Measurements from ENCODE around the gene SLX4IP. TPM values are rescaled to one million over a fixed set of nuclear protein-coding genes. Genes with fewer than 3 reads are reported as not detected.

SLX4IP gene
- total RNA-seq, 1 donor from 2014 or later = 4.5 TPM

DNA sequence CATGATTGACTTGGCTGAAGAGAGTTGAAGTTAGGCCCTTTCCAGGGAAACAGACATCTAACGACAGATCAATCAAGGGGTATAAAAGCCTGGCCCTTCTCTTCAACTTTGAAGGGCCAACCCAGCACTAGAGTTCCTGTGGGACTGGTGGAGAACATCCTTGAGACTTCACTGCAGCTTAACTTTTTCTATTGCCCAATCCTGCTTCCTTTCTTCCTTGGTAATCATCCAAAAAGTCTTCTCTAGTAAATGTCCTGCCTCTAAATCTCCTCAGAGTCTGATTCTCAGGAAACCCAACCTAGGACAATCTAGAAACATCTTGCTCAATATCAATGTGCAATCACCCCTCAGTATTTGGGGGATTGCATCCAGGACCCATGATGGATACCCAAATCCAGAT is 3.0 kb upstream of the SLX4IP start:
- no peak overlapping the region for H3K27ac ChIP-seq
- H3K27me3 ChIP-seq = no peaks in the 10 kb centered on the region
- no peaks in the 10 kb centered on the region for H3K36me3 ChIP-seq
- no peaks in the 10 kb centered on the region for H3K9me3 ChIP-seq
- DNase-seq (ENCODE audit: low spot score in 2 of 2) = no peak
- intact Hi-C loops (cut with DNase I) = loop anchor here (5.0 to 10.0 kb wide), 2 partner anchors 173 to 815 kb away; no protein-coding TSS in a partner anchor
- peaks cover 8 to 19% of the 10 kb centered on the region in 2 donors for H3K4me1 ChIP-seq
- TF ChIP-seq, protein P1, sequence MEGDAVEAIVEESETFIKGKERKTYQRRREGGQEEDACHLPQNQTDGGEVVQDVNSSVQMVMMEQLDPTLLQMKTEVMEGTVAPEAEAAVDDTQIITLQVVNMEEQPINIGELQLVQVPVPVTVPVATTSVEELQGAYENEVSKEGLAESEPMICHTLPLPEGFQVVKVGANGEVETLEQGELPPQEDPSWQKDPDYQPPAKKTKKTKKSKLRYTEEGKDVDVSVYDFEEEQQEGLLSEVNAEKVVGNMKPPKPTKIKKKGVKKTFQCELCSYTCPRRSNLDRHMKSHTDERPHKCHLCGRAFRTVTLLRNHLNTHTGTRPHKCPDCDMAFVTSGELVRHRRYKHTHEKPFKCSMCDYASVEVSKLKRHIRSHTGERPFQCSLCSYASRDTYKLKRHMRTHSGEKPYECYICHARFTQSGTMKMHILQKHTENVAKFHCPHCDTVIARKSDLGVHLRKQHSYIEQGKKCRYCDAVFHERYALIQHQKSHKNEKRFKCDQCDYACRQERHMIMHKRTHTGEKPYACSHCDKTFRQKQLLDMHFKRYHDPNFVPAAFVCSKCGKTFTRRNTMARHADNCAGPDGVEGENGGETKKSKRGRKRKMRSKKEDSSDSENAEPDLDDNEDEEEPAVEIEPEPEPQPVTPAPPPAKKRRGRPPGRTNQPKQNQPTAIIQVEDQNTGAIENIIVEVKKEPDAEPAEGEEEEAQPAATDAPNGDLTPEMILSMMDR (IDR thresholded peaks at IDR 0.05) = no peak
- H3K4me3 ChIP-seq = no peak overlapping the region

DNA sequence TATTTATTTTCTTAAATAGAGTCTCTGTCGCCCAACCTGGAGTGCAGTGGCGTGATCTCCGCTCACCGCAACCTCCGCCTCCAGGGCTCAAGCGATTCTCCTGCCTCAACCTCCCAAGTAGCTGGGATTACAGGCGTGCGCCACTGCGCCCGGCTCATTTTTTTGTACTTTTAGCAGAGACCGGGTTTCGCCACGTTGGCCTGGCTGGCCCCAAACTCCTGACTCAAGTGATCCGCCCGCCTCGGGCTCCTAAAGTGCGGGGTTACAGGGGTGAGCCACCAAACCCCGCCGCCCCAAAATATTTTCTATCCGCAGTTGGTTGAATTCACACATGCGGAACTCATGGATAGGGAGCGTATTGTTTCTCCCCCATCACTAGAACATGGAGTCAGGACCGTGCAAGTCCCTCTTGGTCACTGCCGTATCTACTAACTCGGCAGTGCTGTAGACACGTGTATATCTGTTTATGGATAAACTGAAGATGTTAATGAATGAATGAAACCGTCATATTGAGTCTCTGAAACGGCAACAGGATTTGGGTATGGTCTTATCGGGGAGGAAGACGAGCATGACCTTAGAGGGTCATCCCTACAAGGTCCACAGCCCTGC is 2.0 kb upstream of the SLX4IP start:
- intact Hi-C loops (cut with DNase I) = loop anchor here (5.0 to 10.0 kb wide), 2 partner anchors 172 to 816 kb away; no protein-coding TSS in a partner anchor
- no peaks in the 10 kb centered on the region for H3K27me3 ChIP-seq
- H3K4me1 ChIP-seq = peaks cover 8 to 19% of the 10 kb centered on the region in 2 donors

DNA sequence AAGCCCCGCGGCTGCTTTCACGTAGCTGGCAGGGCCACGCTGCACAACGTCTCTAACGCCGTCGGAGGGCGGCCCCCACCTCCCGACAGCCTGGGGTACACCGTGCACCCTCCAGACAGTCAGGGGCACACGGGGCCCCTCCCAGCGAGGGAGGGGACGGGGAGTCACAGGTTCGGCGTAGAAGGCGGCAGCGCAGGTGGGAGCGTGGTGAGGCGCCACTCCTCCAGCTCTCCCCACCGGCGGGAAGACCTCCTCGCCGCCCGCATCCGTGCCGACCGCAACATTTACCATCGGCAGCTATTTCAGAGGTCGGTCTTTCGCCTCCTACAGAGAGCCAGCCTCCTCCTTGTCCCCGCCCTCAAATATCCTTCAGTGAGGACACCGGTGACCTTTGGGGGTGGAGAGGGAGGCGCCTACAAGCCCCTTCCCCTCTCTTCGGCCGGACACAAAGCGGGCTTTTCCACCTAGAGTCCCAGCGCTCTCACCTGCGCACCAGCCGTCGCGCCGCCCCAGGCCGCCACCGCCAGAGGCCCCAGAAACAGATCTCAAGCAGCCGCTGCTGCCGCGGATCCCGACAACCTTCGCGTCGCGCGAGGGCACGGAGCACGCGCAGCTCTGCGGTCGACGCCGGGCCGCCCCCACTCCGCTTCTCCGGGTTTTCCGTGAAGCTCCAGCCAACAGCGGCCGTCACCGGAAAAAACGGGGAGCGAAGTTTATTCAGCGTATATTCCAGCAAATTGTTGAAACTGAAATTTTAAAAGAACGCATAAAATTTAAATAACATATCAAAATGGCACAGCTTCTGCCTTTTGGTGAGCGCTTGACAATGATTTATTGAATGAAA is 1.3 kb upstream of the SLX4IP start, which contains the start of gene MKKS:
MKKS (minus strand) TSS at position 600 of the 844 bp plus-strand sequence. CDS start 20,708 bp downstream, outside the sequence.
- no peaks in the 10 kb centered on the region for H3K9me3 ChIP-seq
- peak in 1 of 2 donors; percentile 94 for DNase-seq (ENCODE audit: low spot score in 2 of 2)
- H3K27ac ChIP-seq = peak within 1 kb of the TSS; percentile 83 to 84
- TF ChIP-seq, protein P1 (IDR thresholded peaks at IDR 0.05) = peak in 1 of 3 experiments; percentile 5
- H3K27me3 ChIP-seq = no peaks in the 10 kb centered on the region
- H3K4me1 ChIP-seq = peaks cover 8 to 19% of the 10 kb centered on the region in 2 donors
- peak within 1 kb of the TSS; percentile 86 to 96 for H3K4me3 ChIP-seq
- intact Hi-C loops (cut with DNase I) = loop anchor here (1.0 to 10.0 kb wide), 5 partner anchors 171 to 841 kb away; partner anchors contain the start of genes JAG1 and SNAP25
- no peaks in the 10 kb centered on the region for H3K36me3 ChIP-seq

More for the DNA sequence above, 2.0 kb upstream of the SLX4IP start:
- H3K9me3 ChIP-seq = no peaks in the 10 kb centered on the region
- H3K27ac ChIP-seq = peak overlapping the region; percentile 83 to 84
- no peak for DNase-seq (ENCODE audit: low spot score in 2 of 2)
- H3K4me3 ChIP-seq = peak overlapping the region; percentile 86 to 96
- TF ChIP-seq, protein P1 (IDR thresholded peaks at IDR 0.05) = no peak
- H3K36me3 ChIP-seq = no peaks in the 10 kb centered on the region

- intact Hi-C loops (cut with DNase I) = loop anchor here (1.0 to 10.0 kb wide), 5 partner anchors 170 to 840 kb away; partner anchors contain the start of genes JAG1 and SNAP25
Measured at GRCh38 chr20:10434467-10434831, 656 bp upstream of the SLX4IP start.

More at GRCh38 chr20:10434467-10434831, 656 bp upstream of the SLX4IP start:
- H3K27me3 ChIP-seq = no peaks in the 10 kb centered on the region
- no peaks in the 10 kb centered on the region for H3K36me3 ChIP-seq
- DNase-seq (ENCODE audit: low spot score in 2 of 2) = peak; percentile 82 to 97
- TF ChIP-seq, protein P1 (IDR thresholded peaks at IDR 0.05) = no peak
- H3K4me3 ChIP-seq = peak overlapping the region; percentile 86 to 96
- H3K4me1 ChIP-seq = peaks cover 8 to 19% of the 10 kb centered on the region in 2 donors
- peak overlapping the region; percentile 83 to 84 for H3K27ac ChIP-seq
- no peaks in the 10 kb centered on the region for H3K9me3 ChIP-seq
